K562 (cell line): ENCODE data around the gene CHM. TPM values are rescaled to one million over a fixed set of nuclear protein-coding genes. Genes with fewer than 3 reads are reported as not detected.

Experiments used
- ATAC-seq: fragments of 200-7000 bp; cut with Tn5 transposase; 3 replicates; pipeline ENCODE4 v1.9.1; 2020; ENCODE audit warnings: moderate library complexity
- BruUV-seq: library from RNA; stranded (reverse); fragments of 400-500 nt; replicated peaks from 2 replicates; lab custom pipeline; 2021; lab: Mats Ljungman, UMichigan
- CTCF ChIA-PET: fragments of 300-600 bp; formaldehyde crosslinking; extraction: SDS; loops from one replicate; lab custom pipeline; 2021; ENCODE audit warnings: low intra/inter-chr PET ratio; lab: Yijun Ruan, JAX
- POLR2A ChIA-PET: fragments of 300-600, 350-650 bp; sonication (Branson Sonifier 250); formaldehyde crosslinking; extraction: SDS; loops from one replicate; lab custom pipeline; 2021; ENCODE audit warnings: antibody characterized with exemption, inconsistent platforms; lab: Yijun Ruan, JAX
- DNase-seq, 4 experiments: peaks; one replicate each; pipeline versions ENCODE4 v3.0.0 to v3.0.0-alpha.2; 2011 to 2018; ENCODE audit warnings: low spot score in 3 of 4, mixed read lengths in 3 of 4; ENCODE audit errors: extremely low read depth in 1 of 4
- FAIRE-seq: peaks from 2 replicates; lab custom pipeline; 2011; peaks lifted over from hg19 to GRCh38; lab: Jason Lieb, UNC
- H2AFZ ChIP-seq: 2 replicates; pipeline ENCODE4 v1.6.0; 2011; ENCODE audit warnings: low read depth, low read length, control low read depth, inconsistent platforms
- H3K27ac ChIP-seq: fragments of 200-600 bp; 3 replicates; pipeline ENCODE4 v1.8.0; 2011; ENCODE audit warnings: low read depth, mild to moderate bottlenecking, control low read depth, inconsistent platforms, low read length, moderate library complexity, mixed read lengths; ENCODE audit errors: extremely low read depth
- H3K27me3 ChIP-seq, 2 experiments: fragments of 300-600 bp in 1 of 2; 2 replicates in 1 of 2; 3 replicates in 1 of 2; pipeline versions ENCODE4 v1.6.0 to v1.8.0; 2011; ENCODE audit warnings: inconsistent platforms in 2 of 2, low read length in 2 of 2, mild to moderate bottlenecking in 1 of 2, mixed read lengths in 1 of 2, moderate library complexity in 1 of 2; ENCODE audit not compliant: control insufficient read depth in 2 of 2, insufficient read depth in 2 of 2
- H3K36me3 ChIP-seq: fragments of 300-600 bp; 3 replicates; pipeline ENCODE4 v1.8.0; 2011; ENCODE audit warnings: mild to moderate bottlenecking, low read length, inconsistent platforms; ENCODE audit not compliant: control insufficient read depth, insufficient read depth
- H3K4me1 ChIP-seq, 2 experiments: fragments of 200-600 bp in 1 of 2; replicated peaks in 1 of 2; 2 replicates in 1 of 2; 3 replicates in 1 of 2; pipeline versions ENCODE4 v1.5.1 to v1.8.0; 2011; ENCODE audit warnings: inconsistent platforms in 2 of 2, low read length in 2 of 2, mild to moderate bottlenecking in 1 of 2, mixed read lengths in 1 of 2, moderate library complexity in 1 of 2; ENCODE audit not compliant: control insufficient read depth in 2 of 2, insufficient read depth in 2 of 2
- H3K4me2 ChIP-seq: 2 replicates; pipeline ENCODE4 v1.6.1; 2011; ENCODE audit warnings: low read length, control low read depth, inconsistent platforms, mixed read lengths; ENCODE audit not compliant: insufficient read depth
- H3K4me3 ChIP-seq: fragments of 200-600 bp; sonication (generic), shearing (Covaris generic); 2 replicates; pipeline ENCODE4 v1.5.1; 2016; ENCODE audit warnings: control low read depth, inconsistent platforms
- H3K79me2 ChIP-seq: fragments of 200-600 bp; 3 replicates; pipeline ENCODE4 v1.8.0; 2011; ENCODE audit warnings: low read length, inconsistent platforms; ENCODE audit not compliant: control insufficient read depth, insufficient read depth
- H3K9ac ChIP-seq, 2 experiments: 2 replicates each; pipeline versions ENCODE4 v1.6.0 to v1.6.1; 2011; ENCODE audit warnings: low read depth in 2 of 2, low read length in 2 of 2, control low read depth in 1 of 2, inconsistent platforms in 1 of 2, mild to moderate bottlenecking in 1 of 2, mixed read lengths in 1 of 2; ENCODE audit not compliant: insufficient read depth in 1 of 2
- H3K9me1 ChIP-seq: one replicate; pipeline ENCODE4 v1.6.0; 2011; ENCODE audit warnings: inconsistent platforms, mild to moderate bottlenecking, low read length, moderate library complexity; ENCODE audit not compliant: control insufficient read depth, insufficient read depth
- H3K9me3 ChIP-seq: replicated peaks from 2 replicates; pipeline ENCODE4 v1.5.1; 2011; ENCODE audit warnings: low read depth, low read length, inconsistent platforms; ENCODE audit not compliant: control insufficient read depth, insufficient read depth
- H4K20me1 ChIP-seq: replicated peaks from 2 replicates; pipeline ENCODE4 v1.6.1; 2011; ENCODE audit warnings: low read length, inconsistent platforms, mixed read lengths; ENCODE audit not compliant: control insufficient read depth, insufficient read depth
- CBX3 ChIP-seq, 2 experiments: IDR thresholded peaks; 1 replicate in 1 of 2; 2 replicates in 1 of 2; pipeline ENCODE4 v1.6.1; 2012; ENCODE audit warnings: inconsistent platforms in 2 of 2, low read length in 2 of 2, borderline replicate concordance in 1 of 2, control low read depth in 1 of 2
- DPF2 ChIP-seq: fragments of 450-650 bp; IDR thresholded peaks from 2 replicates; pipeline ENCODE4 v1.6.1; 2016
- MYC ChIP-seq, 2 experiments: fragments of 250-450 bp in 1 of 2; sonication (Bioruptor Pico) in 1 of 2; IDR thresholded peaks; 2 replicates each; pipeline versions ENCODE4 v1.5.1 to v1.6.1; 2012 to 2021; ENCODE audit warnings: low read depth in 2 of 2, borderline replicate concordance in 1 of 2, improper control_type of control experiment in 1 of 2, low read length in 1 of 2, mild to moderate bottlenecking in 1 of 2, moderate library complexity in 1 of 2
- SIN3A ChIP-seq, 2 experiments: fragments of 150-350 bp in 1 of 2; IDR thresholded peaks; 2 replicates each; pipeline ENCODE4 v1.6.1; 2011 to 2016; ENCODE audit warnings: borderline replicate concordance in 2 of 2, low read depth in 2 of 2, low read length in 2 of 2, mild to moderate bottlenecking in 2 of 2, moderate library complexity in 2 of 2; ENCODE audit not compliant: control insufficient read depth in 1 of 2
- ZFP1 ChIP-seq: fragments of 450-650 bp; formaldehyde crosslinking; IDR thresholded peaks from 2 replicates; pipeline ENCODE4 v1.4.0; 2020; ENCODE audit warnings: mild to moderate bottlenecking, mixed read lengths
- ZNF316 ChIP-seq: fragments of 450-650 bp; IDR thresholded peaks from 2 replicates; pipeline ENCODE4 v1.6.1; 2016
- in situ Hi-C: fragments of 300-500 bp; cut with MboI; formaldehyde crosslinking; loops from 4 replicates; pipeline ENCODE4 v1.15.0; 2018; ENCODE audit warnings: inconsistent platforms, mixed read lengths
- intact Hi-C: fragments of 100-400 bp; cut with micrococcal nuclease; formaldehyde crosslinking; loops from 2 replicates; pipeline ENCODE4 v1.14.2; 2022
- polyA plus RNA-seq, 8 experiments: library from polyadenylated mRNA; depleted of rRNA in 4 of 8; stranded (reverse) in 5 of 8; unstranded in 3 of 8; fragments of >200 nt; fragmentation: Nextera tagmentation in 2 of 8; fragmentation: Illumina TruSeq in 1 of 8; extraction: Ambion mirVana in 2 of 8; extraction: Trizol in 1 of 8; gene quantifications; 2 replicates each; pipeline versions ENCODE4 v1.2.1 to v1.2.3, GENCODE V29; 2011 to 2014; ENCODE audit warnings: inconsistent platforms in 1 of 8, missing spikeins in 1 of 8
- total RNA-seq, 7 experiments: library from RNA; depleted of rRNA in 6 of 7; stranded (reverse); fragments of >200 nt in 6 of 7; fragmentation: Illumina TruSeq in 2 of 7; extraction: Trizol in 2 of 7; gene quantifications; 2 replicates each; pipeline versions ENCODE4 v1.2.1 to v1.2.3, GENCODE V29; 2011 to 2021; ENCODE audit warnings: low replicate concordance in 1 of 7
- TF ChIP-seq, protein P1 (sequence below), 2 experiments: fragments of 450-650 bp in 1 of 2; sonication (generic) in 1 of 2; formaldehyde crosslinking in 1 of 2; IDR thresholded peaks in 1 of 2; conservative IDR thresholded peaks in 1 of 2; 2 replicates each; pipeline versions ENCODE4 v1.6.1 to v1.8.1; 2016 to 2023; ENCODE audit warnings: mild to moderate bottlenecking in 2 of 2, moderate library complexity in 2 of 2, inconsistent platforms in 1 of 2, missing genetic modification reagents in 1 of 2
- TF ChIP-seq, protein P2 (sequence below): fragments of 450-650 bp; formaldehyde crosslinking; IDR thresholded peaks from 2 replicates; pipeline ENCODE4 v1.4.0; 2020; ENCODE audit warnings: mild to moderate bottlenecking, mixed read lengths
- TF ChIP-seq, protein P3 (sequence below): fragments of 250-450 bp; sonication (Bioruptor Pico); IDR thresholded peaks from 2 replicates; pipeline ENCODE4 v1.5.0; 2021; ENCODE audit warnings: mild to moderate bottlenecking, borderline replicate concordance
- TF ChIP-seq, protein P4 (sequence below), 2 experiments: IDR thresholded peaks; 2 replicates each; pipeline ENCODE4 v1.6.1; 2012; ENCODE audit warnings: improper control_type of control experiment in 2 of 2, low read depth in 2 of 2, low read length in 2 of 2, borderline replicate concordance in 1 of 2

CHM gene
- total and polyA plus RNA-seq, 9 of the 15 experiments (the other 6 are each of a cell fraction or from before 2014, with no cell fraction given), result 2.2 to 9.0 (median 4.6) TPM

DNA sequence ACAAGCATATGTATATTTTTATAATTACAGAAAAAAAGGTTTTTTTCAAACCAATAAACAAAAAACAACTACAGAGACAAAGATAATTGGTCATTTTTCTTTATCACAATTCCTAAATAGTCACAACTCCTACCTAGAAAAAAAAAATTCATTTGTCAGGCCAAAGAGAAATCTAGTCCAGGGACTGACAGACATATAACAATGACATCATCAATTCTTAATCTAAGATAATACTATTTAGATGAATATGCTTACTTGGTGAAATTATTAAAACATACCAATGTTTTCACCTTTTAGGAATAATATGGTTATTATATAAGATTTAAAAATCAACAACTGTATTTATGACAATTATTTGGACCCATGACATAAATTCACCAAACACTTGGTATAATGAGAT lies 48.4 kb downstream of the CHM start:
- Histone ChIP-seq H3K9ac (no peak overlapping the region), H3K36me3 (no peaks in the 10 kb centered on the region), H3K4me3 (no peak overlapping the region), H3K79me2 (no peaks in the 10 kb centered on the region), H3K27ac (no peak overlapping the region), H3K4me1 (no peaks in the 10 kb centered on the region; a peak in 1 of 5 replicates), H2AFZ (no peak overlapping the region), H3K9me1 (no peaks in the 10 kb centered on the region), H4K20me1 (no peaks in the 10 kb centered on the region), H3K9me3 (no peaks in the 10 kb centered on the region), H3K27me3 (no peaks in the 10 kb centered on the region), H3K4me2 (no peak overlapping the region)
- FAIRE-seq (no peak), ATAC-seq (no peak), DNase-seq (no peak)
- intact Hi-C loops, result no loop called here
- TF ChIP-seq SIN3A (IDR thresholded peaks at IDR 0.05; ENCODE audit: borderline replicate concordance in 2 of 2, control insufficient read depth in 1 of 2, low read depth in 2 of 2, low read length in 2 of 2) (no peak), CBX3 (IDR thresholded peaks at IDR 0.05; ENCODE audit: borderline replicate concordance in 1 of 2, low read length in 2 of 2) (no peak), MYC (IDR thresholded peaks at IDR 0.05; ENCODE audit: low read depth, low read length) (no peak), MYC (CRISPR knock-in tag; IDR thresholded peaks at IDR 0.05; ENCODE audit: borderline replicate concordance, low read depth) (no peak), ZFP1 (CRISPR knock-in tag) (no peak), DPF2 (no peak), ZNF316 (peak; percentile 27; the same call in 1 of the 2 replicates)
- TF ChIP-seq, protein P1, sequence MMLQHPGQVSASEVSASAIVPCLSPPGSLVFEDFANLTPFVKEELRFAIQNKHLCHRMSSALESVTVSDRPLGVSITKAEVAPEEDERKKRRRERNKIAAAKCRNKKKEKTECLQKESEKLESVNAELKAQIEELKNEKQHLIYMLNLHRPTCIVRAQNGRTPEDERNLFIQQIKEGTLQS (IDR thresholded peaks at IDR 0.05), result peak; percentile 20; the same call in 1 of the 2 replicates
- TF ChIP-seq, protein P1 (CRISPR knock-in tag; conservative IDR thresholded peaks at IDR 0.05), result no peak
- TF ChIP-seq, protein P2, sequence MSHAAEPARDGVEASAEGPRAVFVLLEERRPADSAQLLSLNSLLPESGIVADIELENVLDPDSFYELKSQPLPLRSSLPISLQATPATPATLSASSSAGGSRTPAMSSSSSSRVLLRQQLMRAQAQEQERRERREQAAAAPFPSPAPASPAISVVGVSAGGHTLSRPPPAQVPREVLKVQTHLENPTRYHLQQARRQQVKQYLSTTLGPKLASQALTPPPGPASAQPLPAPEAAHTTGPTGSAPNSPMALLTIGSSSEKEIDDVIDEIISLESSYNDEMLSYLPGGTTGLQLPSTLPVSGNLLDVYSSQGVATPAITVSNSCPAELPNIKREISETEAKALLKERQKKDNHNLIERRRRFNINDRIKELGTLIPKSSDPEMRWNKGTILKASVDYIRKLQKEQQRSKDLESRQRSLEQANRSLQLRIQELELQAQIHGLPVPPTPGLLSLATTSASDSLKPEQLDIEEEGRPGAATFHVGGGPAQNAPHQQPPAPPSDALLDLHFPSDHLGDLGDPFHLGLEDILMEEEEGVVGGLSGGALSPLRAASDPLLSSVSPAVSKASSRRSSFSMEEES, result no peak
- TF ChIP-seq, protein P3, sequence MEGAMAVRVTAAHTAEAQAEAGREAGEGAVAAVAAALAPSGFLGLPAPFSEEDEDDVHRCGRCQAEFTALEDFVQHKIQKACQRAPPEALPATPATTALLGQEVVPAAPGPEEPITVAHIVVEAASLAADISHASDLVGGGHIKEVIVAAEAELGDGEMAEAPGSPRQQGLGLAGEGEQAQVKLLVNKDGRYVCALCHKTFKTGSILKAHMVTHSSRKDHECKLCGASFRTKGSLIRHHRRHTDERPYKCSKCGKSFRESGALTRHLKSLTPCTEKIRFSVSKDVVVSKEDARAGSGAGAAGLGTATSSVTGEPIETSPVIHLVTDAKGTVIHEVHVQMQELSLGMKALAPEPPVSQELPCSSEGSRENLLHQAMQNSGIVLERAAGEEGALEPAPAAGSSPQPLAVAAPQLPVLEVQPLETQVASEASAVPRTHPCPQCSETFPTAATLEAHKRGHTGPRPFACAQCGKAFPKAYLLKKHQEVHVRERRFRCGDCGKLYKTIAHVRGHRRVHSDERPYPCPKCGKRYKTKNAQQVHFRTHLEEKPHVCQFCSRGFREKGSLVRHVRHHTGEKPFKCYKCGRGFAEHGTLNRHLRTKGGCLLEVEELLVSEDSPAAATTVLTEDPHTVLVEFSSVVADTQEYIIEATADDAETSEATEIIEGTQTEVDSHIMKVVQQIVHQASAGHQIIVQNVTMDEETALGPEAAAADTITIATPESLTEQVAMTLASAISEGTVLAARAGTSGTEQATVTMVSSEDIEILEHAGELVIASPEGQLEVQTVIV (CRISPR knock-in tag), result no peak
- TF ChIP-seq, protein P4, sequence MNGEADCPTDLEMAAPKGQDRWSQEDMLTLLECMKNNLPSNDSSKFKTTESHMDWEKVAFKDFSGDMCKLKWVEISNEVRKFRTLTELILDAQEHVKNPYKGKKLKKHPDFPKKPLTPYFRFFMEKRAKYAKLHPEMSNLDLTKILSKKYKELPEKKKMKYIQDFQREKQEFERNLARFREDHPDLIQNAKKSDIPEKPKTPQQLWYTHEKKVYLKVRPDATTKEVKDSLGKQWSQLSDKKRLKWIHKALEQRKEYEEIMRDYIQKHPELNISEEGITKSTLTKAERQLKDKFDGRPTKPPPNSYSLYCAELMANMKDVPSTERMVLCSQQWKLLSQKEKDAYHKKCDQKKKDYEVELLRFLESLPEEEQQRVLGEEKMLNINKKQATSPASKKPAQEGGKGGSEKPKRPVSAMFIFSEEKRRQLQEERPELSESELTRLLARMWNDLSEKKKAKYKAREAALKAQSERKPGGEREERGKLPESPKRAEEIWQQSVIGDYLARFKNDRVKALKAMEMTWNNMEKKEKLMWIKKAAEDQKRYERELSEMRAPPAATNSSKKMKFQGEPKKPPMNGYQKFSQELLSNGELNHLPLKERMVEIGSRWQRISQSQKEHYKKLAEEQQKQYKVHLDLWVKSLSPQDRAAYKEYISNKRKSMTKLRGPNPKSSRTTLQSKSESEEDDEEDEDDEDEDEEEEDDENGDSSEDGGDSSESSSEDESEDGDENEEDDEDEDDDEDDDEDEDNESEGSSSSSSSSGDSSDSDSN (IDR thresholded peaks at IDR 0.05; ENCODE audit: borderline replicate concordance in 1 of 2, low read depth in 2 of 2, low read length in 2 of 2), result no peak
- CTCF ChIA-PET, result no interaction called here
- POLR2A ChIA-PET, result no interaction called here
- in situ Hi-C loops, result no loop called here
- no TSS peak for BruUV-seq
